ENCODE measurements around the gene KIF4A. TPM values are rescaled to one million over a fixed set of nuclear protein-coding genes. Genes with fewer than 3 reads are reported as not detected.
"Not testable (repeated sequence)": the region's sequence is repeated elsewhere in the genome, so short reads cannot be mapped to it uniquely, and the experiment has no call there.

Gene KIF4A
- polyA plus RNA-seq, 4 donors = 0.54 to 8.3 (median 4.0) TPM

- H3K4me1 ChIP-seq (ENCODE audit: control insufficient read depth in 3 of 3, insufficient read depth in 2 of 3, low read depth in 1 of 3, low read length in 2 of 3) = no peaks in the 10 kb centered on the region
- no peak overlapping the region for H3K4me3 ChIP-seq (ENCODE audit: low read depth in 1 of 3, low read length in 3 of 3)
- peak overlapping the region in 1 of 3 donors; percentile 45 for H3K27ac ChIP-seq (ENCODE audit: low read depth in 1 of 3, low read length in 2 of 3)
- no peaks in the 10 kb centered on the region for H3K9me3 ChIP-seq (ENCODE audit: control insufficient read depth in 2 of 2, insufficient read depth in 1 of 2, low read depth in 1 of 2, low read length in 1 of 2)
- peak; percentile 3 to 14 for DNase-seq
- WGBS, 3 donors = 61 to 82% (median 72%) methylated on average over 4 of the region's 4 CpGs
- no peaks in the 10 kb centered on the region for H3K36me3 ChIP-seq (ENCODE audit: control insufficient read depth in 3 of 3, insufficient read depth in 2 of 3, low read depth in 1 of 3, low read length in 3 of 3)
- no peaks in the 10 kb centered on the region for H3K27me3 ChIP-seq (ENCODE audit: control insufficient read depth in 3 of 3, insufficient read depth in 3 of 3, low read length in 3 of 3)
- no peak for FAIRE-seq
Observed at GRCh38 chrX:70398899-70399298, 109.0 kb downstream of the KIF4A start.

GRCh38 chrX:70400181-70400580 is 110.3 kb downstream of the KIF4A start:
- H3K9me3 ChIP-seq (ENCODE audit: control insufficient read depth in 2 of 2, insufficient read depth in 1 of 2, low read depth in 1 of 2, low read length in 1 of 2); FAIRE-seq; DNase-seq; H3K36me3 ChIP-seq (ENCODE audit: control insufficient read depth in 3 of 3, insufficient read depth in 2 of 3, low read depth in 1 of 3, low read length in 3 of 3); H3K4me1 ChIP-seq (ENCODE audit: control insufficient read depth in 3 of 3, insufficient read depth in 2 of 3, low read depth in 1 of 3, low read length in 2 of 3); H3K27ac ChIP-seq (ENCODE audit: low read depth in 1 of 3, low read length in 2 of 3); H3K27me3 ChIP-seq (ENCODE audit: control insufficient read depth in 3 of 3, insufficient read depth in 3 of 3, low read length in 3 of 3); H3K4me3 ChIP-seq (ENCODE audit: low read depth in 1 of 3, low read length in 3 of 3): not testable (repeated sequence)
- WGBS, 3 donors = 95 to 97% (median 97%) methylated on average over 1 of the region's 3 CpGs

GRCh38 chrX:70402721-70403120 is 112.8 kb downstream of the KIF4A start:
- DNase-seq (no peak), FAIRE-seq (no peak)
- no peaks in the 10 kb centered on the region for H3K4me1 ChIP-seq (ENCODE audit: control insufficient read depth in 3 of 3, insufficient read depth in 2 of 3, low read depth in 1 of 3, low read length in 2 of 3)
- 73 to 98% (median 90%) methylated on average over 2 of the region's 2 CpGs for WGBS, 3 donors
- no peaks in the 10 kb centered on the region for H3K36me3 ChIP-seq (ENCODE audit: control insufficient read depth in 3 of 3, insufficient read depth in 2 of 3, low read depth in 1 of 3, low read length in 3 of 3)
- no peak overlapping the region for H3K27ac ChIP-seq (ENCODE audit: low read depth in 1 of 3, low read length in 2 of 3)
- H3K27me3 ChIP-seq (ENCODE audit: control insufficient read depth in 3 of 3, insufficient read depth in 3 of 3, low read length in 3 of 3) = no peaks in the 10 kb centered on the region
- H3K9me3 ChIP-seq (ENCODE audit: control insufficient read depth in 2 of 2, insufficient read depth in 1 of 2, low read depth in 1 of 2, low read length in 1 of 2) = no peaks in the 10 kb centered on the region
- no peak overlapping the region for H3K4me3 ChIP-seq (ENCODE audit: low read depth in 1 of 3, low read length in 3 of 3)

- 79 to 90% (median 79%) methylated on average over 1 of the region's 1 CpG for WGBS, 3 donors
- H3K9me3 ChIP-seq (ENCODE audit: control insufficient read depth in 2 of 2, insufficient read depth in 1 of 2, low read depth in 1 of 2, low read length in 1 of 2) = no peaks in the 10 kb centered on the region
- no peaks in the 10 kb centered on the region for H3K36me3 ChIP-seq (ENCODE audit: control insufficient read depth in 3 of 3, insufficient read depth in 2 of 3, low read depth in 1 of 3, low read length in 3 of 3)
- FAIRE-seq (no peak), DNase-seq (no peak)
- H3K27ac ChIP-seq (ENCODE audit: low read depth in 1 of 3, low read length in 2 of 3) = no peak overlapping the region
- H3K27me3 ChIP-seq (ENCODE audit: control insufficient read depth in 3 of 3, insufficient read depth in 3 of 3, low read length in 3 of 3) = no peaks in the 10 kb centered on the region
- H3K4me3 ChIP-seq (ENCODE audit: low read depth in 1 of 3, low read length in 3 of 3) = no peak overlapping the region
- no peaks in the 10 kb centered on the region for H3K4me1 ChIP-seq (ENCODE audit: control insufficient read depth in 3 of 3, insufficient read depth in 2 of 3, low read depth in 1 of 3, low read length in 2 of 3)
Observed at GRCh38 chrX:70405003-70405402, 115.1 kb downstream of the KIF4A start.

GRCh38 chrX:70410921-70411320 is 121.0 kb downstream of the KIF4A start:
- no peak overlapping the region for H3K27ac ChIP-seq (ENCODE audit: low read depth in 1 of 3, low read length in 2 of 3)
- no peaks in the 10 kb centered on the region for H3K36me3 ChIP-seq (ENCODE audit: control insufficient read depth in 3 of 3, insufficient read depth in 2 of 3, low read depth in 1 of 3, low read length in 3 of 3)
- DNase-seq (no peak), FAIRE-seq (no peak)
- H3K4me3 ChIP-seq (ENCODE audit: low read depth in 1 of 3, low read length in 3 of 3) = no peak overlapping the region
- WGBS, 3 donors = 76 to 95% (median 91%) methylated on average over 2 of the region's 2 CpGs
- no peaks in the 10 kb centered on the region for H3K27me3 ChIP-seq (ENCODE audit: control insufficient read depth in 3 of 3, insufficient read depth in 3 of 3, low read length in 3 of 3)
- H3K9me3 ChIP-seq (ENCODE audit: control insufficient read depth in 2 of 2, insufficient read depth in 1 of 2, low read depth in 1 of 2, low read length in 1 of 2) = no peaks in the 10 kb centered on the region
- H3K4me1 ChIP-seq (ENCODE audit: control insufficient read depth in 3 of 3, insufficient read depth in 2 of 3, low read depth in 1 of 3, low read length in 2 of 3) = no peaks in the 10 kb centered on the region

- FAIRE-seq = no peak
- 69 to 95% (median 94%) methylated on average over 3 of the region's 3 CpGs for WGBS, 3 donors
- H3K4me3 ChIP-seq (ENCODE audit: low read depth in 1 of 3, low read length in 3 of 3) = no peak overlapping the region
Observed at GRCh38 chrX:70411475-70411874, 121.6 kb downstream of the KIF4A start.

GRCh38 chrX:70421618-70422017 is 131.7 kb downstream of the KIF4A start:
- H3K27ac ChIP-seq (ENCODE audit: low read depth in 1 of 3, low read length in 2 of 3) = no peak overlapping the region
- H3K36me3 ChIP-seq (ENCODE audit: control insufficient read depth in 3 of 3, insufficient read depth in 2 of 3, low read depth in 1 of 3, low read length in 3 of 3) = peaks cover 0 to 3% (median 0%) of the 10 kb centered on the region in 3 donors
- 41 to 55% (median 53%) methylated on average over 2 of the region's 2 CpGs for WGBS, 3 donors
- no peak overlapping the region for H3K4me3 ChIP-seq (ENCODE audit: low read depth in 1 of 3, low read length in 3 of 3)
- no peaks in the 10 kb centered on the region for H3K9me3 ChIP-seq (ENCODE audit: control insufficient read depth in 2 of 2, insufficient read depth in 1 of 2, low read depth in 1 of 2, low read length in 1 of 2)
- H3K27me3 ChIP-seq (ENCODE audit: control insufficient read depth in 3 of 3, insufficient read depth in 3 of 3, low read length in 3 of 3) = no peaks in the 10 kb centered on the region
- peaks cover 0 to 8% (median 0%) of the 10 kb centered on the region in 3 donors for H3K4me1 ChIP-seq (ENCODE audit: control insufficient read depth in 3 of 3, insufficient read depth in 2 of 3, low read depth in 1 of 3, low read length in 2 of 3)
- FAIRE-seq (no peak), DNase-seq (no peak)

More at GRCh38 chrX:70411475-70411874, 121.6 kb downstream of the KIF4A start:
- Histone ChIP-seq H3K36me3 (ENCODE audit: control insufficient read depth in 3 of 3, insufficient read depth in 2 of 3, low read depth in 1 of 3, low read length in 3 of 3) (no peaks in the 10 kb centered on the region), H3K27ac (ENCODE audit: low read depth in 1 of 3, low read length in 2 of 3) (no peak overlapping the region), H3K9me3 (ENCODE audit: control insufficient read depth in 2 of 2, insufficient read depth in 1 of 2, low read depth in 1 of 2, low read length in 1 of 2) (no peaks in the 10 kb centered on the region), H3K27me3 (ENCODE audit: control insufficient read depth in 3 of 3, insufficient read depth in 3 of 3, low read length in 3 of 3) (no peaks in the 10 kb centered on the region), H3K4me1 (ENCODE audit: control insufficient read depth in 3 of 3, insufficient read depth in 2 of 3, low read depth in 1 of 3, low read length in 2 of 3) (no peaks in the 10 kb centered on the region)
- DNase-seq = no peak

- Histone ChIP-seq H3K27ac (ENCODE audit: low read depth in 1 of 3, low read length in 2 of 3) (peak within 1 kb of the TSS in 2 of 3 donors; percentile 78 to 86), H3K9me3 (ENCODE audit: control insufficient read depth in 2 of 2, insufficient read depth in 1 of 2, low read depth in 1 of 2, low read length in 1 of 2) (no peaks in the 10 kb centered on the region), H3K27me3 (ENCODE audit: control insufficient read depth in 3 of 3, insufficient read depth in 3 of 3, low read length in 3 of 3) (no peaks in the 10 kb centered on the region), H3K4me3 (ENCODE audit: low read depth in 1 of 3, low read length in 3 of 3) (peak within 1 kb of the TSS in 2 of 3 donors; percentile 56), H3K36me3 (ENCODE audit: control insufficient read depth in 3 of 3, insufficient read depth in 2 of 3, low read depth in 1 of 3, low read length in 3 of 3) (peaks cover 0 to 3% (median 0%) of the 10 kb centered on the region in 3 donors), H3K4me1 (ENCODE audit: control insufficient read depth in 3 of 3, insufficient read depth in 2 of 3, low read depth in 1 of 3, low read length in 2 of 3) (peaks cover 0 to 8% (median 0%) of the 10 kb centered on the region in 3 donors)
- 24 to 38% (median 28%) methylated on average over 8 to 11 of the region's 11 CpGs for WGBS, 3 donors
- FAIRE-seq = no peak
- peak; percentile 73 to 75 for DNase-seq
Observed at GRCh38 chrX:70422851-70423341, 133.0 kb downstream of the KIF4A start, which contains the start of gene GDPD2. Gene GDPD2, plus strand, starts transcription at chrX:70423314. Its CDS starts 1,671 bp downstream, at chrX:70424985.
